Esophagus muscularis mucosa (tissue), 4 donors: Measurements from ENCODE around the gene KIFAP3. TPM values are rescaled to one million over a fixed set of nuclear protein-coding genes. Genes with fewer than 3 reads are reported as not detected.
"Not testable (repeated sequence)": the region's sequence is repeated elsewhere in the genome, so short reads cannot be mapped to it uniquely, and the experiment has no call there.

Experiments
- DNase-seq: peaks from one replicate; pipeline ENCODE4 v3.0.0-alpha.2; 2017; ENCODE audit errors: extremely low spot score
- H3K27ac ChIP-seq, 4 donors: fragments of 200-600 bp; sonication (generic); replicated peaks in 1 of 4; 1 replicate in 3 of 4; 2 replicates in 1 of 4; pipeline ENCODE4 v1.5.1; 2016 to 2019; ENCODE audit warnings: mild to moderate bottlenecking in 1 of 4
- H3K27me3 ChIP-seq, 4 donors: fragments of 200-600 bp; sonication (generic); one replicate each; pipeline versions ENCODE4 v1.5.1 to v1.6.0; 2016 to 2019
- H3K36me3 ChIP-seq, 4 donors: fragments of 200-600 bp; sonication (generic); one replicate each; pipeline ENCODE4 v1.5.1; 2016 to 2019
- H3K4me1 ChIP-seq, 4 donors: fragments of 200-600 bp; sonication (generic); one replicate each; pipeline ENCODE4 v1.5.1; 2016 to 2019
- H3K4me3 ChIP-seq, 4 donors: fragments of 200-600 bp; sonication (generic); 1 replicate in 2 of 4; 2 replicates in 2 of 4; pipeline ENCODE4 v1.5.1; 2016 to 2019; ENCODE audit warnings: mild to moderate bottlenecking in 4 of 4, moderate library complexity in 1 of 4
- H3K9me3 ChIP-seq, 4 donors: fragments of 200-600 bp; sonication (generic); 1 replicate in 3 of 4; 2 replicates in 1 of 4; pipeline ENCODE4 v1.5.1; 2016 to 2019
- CTCF ChIP-seq, 3 experiments: fragments of 200-600 bp in 2 of 3; fragments of 450-650 bp in 1 of 3; sonication (generic) in 2 of 3; IDR thresholded peaks; one replicate each; pipeline ENCODE4 v1.5.1; 2017 to 2019; ENCODE audit warnings: antibody characterized with exemption in 3 of 3, mild to moderate bottlenecking in 2 of 3, moderate library complexity in 1 of 3
- EP300 ChIP-seq: sonication (generic); formaldehyde crosslinking; IDR thresholded peaks from one replicate; pipeline ENCODE4 v1.6.1; 2017; ENCODE audit warnings: antibody characterized with exemption
- POLR2A ChIP-seq: fragments of 450-650 bp; IDR thresholded peaks from one replicate; pipeline ENCODE4 v1.6.1; 2017; ENCODE audit warnings: antibody characterized with exemption, moderate library complexity, mild to moderate bottlenecking, low read depth
- POLR2AphosphoS5 ChIP-seq, 2 donors: sonication (generic); formaldehyde crosslinking; IDR thresholded peaks; one replicate each; pipeline ENCODE4 v1.6.1; 2017; ENCODE audit warnings: antibody characterized with exemption in 2 of 2
- WGBS: methylation state at CpG from one replicate; pipeline ENCODE4 v1.1.5; 2018; 5-methylcytosine and 5-hydroxymethylcytosine counted together
- intact Hi-C: fragments of 100-400 bp; cut with DNase I; formaldehyde crosslinking; loops from one replicate; pipeline ENCODE4 v1.15.1; 2023
- small RNA-seq, 3 donors: library from RNA; depleted of rRNA; stranded (forward); fragments of <200 nt; gene quantifications; one replicate each; pipeline ENCODE3, GENCODE V24; 2016
- total RNA-seq, 4 donors: library from RNA; depleted of rRNA; stranded (reverse); fragments of >200 nt; gene quantifications; one replicate each; pipeline versions ENCODE4 v1.1.0 to v1.2.1, GENCODE V29; 2016

Gene KIFAP3
- total RNA-seq, 4 donors from 2014 or later: 23.9 to 35.9 (median 30.0) TPM

GRCh38 chr1:169873582-169874199 is 200.8 kb downstream of the KIFAP3 start:
- no peak for DNase-seq
- intact Hi-C loops: no loop called here
- peaks cover 52 to 99% (median 77%) of the 10 kb centered on the region in 4 donors for H3K36me3 ChIP-seq
- peaks cover 2 to 18% (median 7%) of the 10 kb centered on the region in 4 donors for H3K4me1 ChIP-seq
- TF ChIP-seq POLR2AphosphoS5 (IDR thresholded peaks at IDR 0.05): no peak
- TF ChIP-seq EP300: no peak
- TF ChIP-seq POLR2A: no peak
- no peak for TF ChIP-seq CTCF (IDR thresholded peaks at IDR 0.05)
- H3K27ac ChIP-seq: no peak overlapping the region
- H3K27me3 ChIP-seq: no peaks in the 10 kb centered on the region
- H3K9me3 ChIP-seq: no peaks in the 10 kb centered on the region
- no peak overlapping the region for H3K4me3 ChIP-seq
- 60% methylated on average over 3 of the region's 3 CpGs for WGBS

DNA sequence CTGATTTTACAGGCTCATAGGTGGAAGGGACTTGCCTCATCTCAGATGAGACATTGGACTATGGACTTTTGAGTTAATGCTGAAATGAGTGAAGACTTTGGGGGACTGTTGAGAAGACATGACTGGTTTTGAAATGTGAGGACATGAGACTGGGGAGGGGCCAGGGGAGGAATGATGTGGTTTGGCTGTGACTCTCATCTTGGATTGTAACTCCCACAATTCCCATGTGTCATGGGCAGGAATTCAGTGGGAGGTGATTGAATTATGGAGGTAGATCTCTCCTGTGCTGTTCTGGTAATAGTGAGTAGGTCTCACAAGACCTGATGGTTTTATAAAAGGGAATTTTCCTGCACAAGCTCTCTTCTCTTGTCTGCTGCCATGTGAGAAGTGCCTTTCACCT is 201.6 kb downstream of the KIFAP3 start:
- Histone ChIP-seq H3K36me3 (peaks cover 57 to 99% (median 81%) of the 10 kb centered on the region in 4 donors), H3K27ac (no peak overlapping the region)
- no peak for TF ChIP-seq POLR2A
- no peak for TF ChIP-seq POLR2AphosphoS5 (IDR thresholded peaks at IDR 0.05)
- TF ChIP-seq EP300: no peak
- TF ChIP-seq CTCF (IDR thresholded peaks at IDR 0.05): no peak

GRCh38 chr1:169871988-169872387 is 202.5 kb downstream of the KIFAP3 start:
- H3K27me3 ChIP-seq, DNase-seq, H3K4me1 ChIP-seq, H3K9me3 ChIP-seq, H3K4me3 ChIP-seq, intact Hi-C loops, H3K27ac ChIP-seq: not testable (repeated sequence)
- H3K36me3 ChIP-seq: peaks cover 61 to 100% (median 82%) of the 10 kb centered on the region in 4 donors
- 100% methylated on average over 2 of the region's 3 CpGs for WGBS

More for the DNA sequence above, 201.6 kb downstream of the KIFAP3 start:
- no peak for DNase-seq
- intact Hi-C loops: no loop called here
- Histone ChIP-seq H3K9me3 (no peaks in the 10 kb centered on the region), H3K4me1 (peaks cover 0 to 10% (median 2%) of the 10 kb centered on the region in 4 donors), H3K4me3 (no peak overlapping the region), H3K27me3 (no peaks in the 10 kb centered on the region)

Small RNA genes lying within 50 kb of the gene (small RNA-seq; reads per million reads assigned to genes)
- gene MRPS10P1: 0 reads per million in 3 donors

Other genes with a start within 250 kb of the KIFAP3 start
- gene SCYL3, start 180.8 kb downstream of the KIFAP3 start, total RNA-seq: 10 to 100 TPM; 10.2 to 11.8 (median 10.3) TPM
- not detected for gene NTMT2, start 71.3 kb upstream of the KIFAP3 start, total RNA-seq